HTR-8/SVneo (cell line): ENCODE results near the gene DIP2C.
"Not testable (repeated sequence)": the region's sequence is repeated elsewhere in the genome, so short reads cannot be mapped to it uniquely, and the experiment has no call there.

Experiments
- DNase-seq: peaks from one replicate; pipeline ENCODE4 v3.0.0; 2011; ENCODE audit warnings: low spot score, mixed read lengths; ENCODE audit not compliant: insufficient read length
- FAIRE-seq: peaks from 2 replicates; lab custom pipeline; 2011; peaks lifted over from hg19 to GRCh38; lab: Jason Lieb, UNC

The DIP2C gene

DNA sequence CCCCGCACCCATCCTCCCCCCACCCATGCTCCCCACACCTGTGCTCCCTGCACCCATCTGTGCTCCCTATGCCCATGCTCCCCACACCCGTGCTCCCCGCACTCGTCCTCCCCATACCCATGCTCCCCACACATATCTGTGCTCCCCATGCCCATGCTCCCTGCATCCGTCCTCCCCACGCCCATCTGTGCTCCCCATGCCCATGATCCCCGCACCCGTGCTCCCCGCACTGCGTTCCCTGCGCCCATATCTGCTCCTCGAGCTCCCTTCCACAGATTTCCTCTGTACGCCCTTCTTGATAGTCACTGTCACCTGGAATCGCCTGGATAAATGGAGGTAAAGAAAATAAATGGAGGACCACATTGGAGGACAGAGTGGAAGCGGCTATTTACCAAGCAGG, 9.9 kb downstream of the DIP2C start:
- FAIRE-seq, result no peak
- DNase-seq, result no peak

DNA sequence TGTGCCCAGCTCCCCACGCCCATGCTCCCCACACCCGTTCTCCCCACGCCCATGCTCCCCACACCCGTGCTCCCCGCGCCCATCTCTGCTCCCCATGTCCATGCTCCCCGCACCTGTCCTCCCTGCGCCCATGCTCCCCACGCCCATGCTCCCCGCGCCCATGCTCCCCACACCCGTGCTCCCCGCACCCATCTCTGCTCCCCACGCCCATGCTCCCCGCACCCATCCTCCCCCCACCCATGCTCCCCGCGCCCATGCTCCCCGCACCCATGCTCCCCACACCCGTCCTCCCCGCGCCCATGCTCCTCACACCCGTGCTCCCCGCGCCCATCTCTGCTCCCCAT, 10.8 kb downstream of the DIP2C start:
- not testable (repeated sequence) for DNase-seq, FAIRE-seq

DNA sequence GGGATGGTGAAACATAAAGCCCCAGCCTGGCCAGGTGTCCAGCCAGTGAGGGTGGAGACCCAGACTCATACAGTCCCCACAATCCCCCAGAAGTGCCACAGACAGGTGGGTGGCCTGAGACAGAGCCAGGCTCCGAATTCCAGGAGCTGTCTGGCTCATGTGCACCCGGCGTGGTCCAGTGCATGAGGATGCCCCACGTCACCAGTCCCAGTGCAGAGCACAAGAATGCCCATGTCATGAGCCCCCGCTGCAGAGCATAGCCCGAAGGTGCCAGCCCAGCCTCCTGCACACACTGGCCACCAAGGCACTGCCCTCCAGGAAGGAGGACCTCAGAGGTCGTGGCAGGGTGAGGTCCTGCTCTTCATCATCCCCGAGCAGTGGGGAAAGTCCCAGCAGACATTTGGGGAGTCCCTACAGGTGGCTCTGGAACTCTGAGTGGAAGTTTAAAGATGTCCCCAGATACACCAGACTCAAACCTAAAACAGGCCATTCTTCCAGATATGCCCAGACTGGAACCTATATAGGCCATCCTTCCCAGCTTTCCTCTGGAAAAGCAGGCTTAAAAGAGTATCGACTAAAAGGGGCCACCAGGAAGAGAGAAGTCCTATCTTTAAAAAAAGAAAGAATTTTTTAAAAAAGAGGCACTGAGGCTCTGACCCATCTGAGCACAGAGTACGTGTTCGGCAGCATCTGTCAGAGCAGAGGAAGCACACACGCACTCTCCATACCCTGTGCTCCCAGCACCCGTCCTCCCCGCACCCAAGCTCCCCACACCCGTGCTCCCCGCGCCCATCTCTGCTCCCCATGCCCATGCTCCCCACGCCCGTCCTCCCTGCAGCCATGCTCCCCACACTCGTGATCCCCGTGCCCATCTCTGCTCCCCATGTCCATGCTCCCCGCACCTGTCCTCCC, 11.5 kb downstream of the DIP2C start:
- DNase-seq, result no peak
- FAIRE-seq, result peak; percentile 20

DNA sequence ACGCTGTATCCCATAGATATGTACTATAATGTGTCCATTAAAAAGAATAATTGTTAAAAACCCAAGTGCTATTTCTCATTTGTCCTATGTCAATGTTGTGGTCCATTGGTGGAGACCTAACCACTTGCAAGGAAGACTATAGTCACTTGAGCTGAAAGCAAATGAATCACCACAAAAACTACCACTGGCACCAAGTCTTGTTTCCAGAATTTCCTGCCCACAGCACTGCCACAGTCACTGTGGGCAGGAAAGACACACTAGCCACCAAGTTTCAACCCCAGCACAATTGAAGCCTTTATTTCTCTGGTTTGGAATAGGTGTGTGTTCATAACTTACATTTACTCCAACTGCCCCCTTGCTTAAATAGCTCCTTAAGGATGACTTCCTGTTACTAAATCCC, 12.4 kb downstream of the DIP2C start:
- FAIRE-seq (no peak), DNase-seq (no peak)

DNA sequence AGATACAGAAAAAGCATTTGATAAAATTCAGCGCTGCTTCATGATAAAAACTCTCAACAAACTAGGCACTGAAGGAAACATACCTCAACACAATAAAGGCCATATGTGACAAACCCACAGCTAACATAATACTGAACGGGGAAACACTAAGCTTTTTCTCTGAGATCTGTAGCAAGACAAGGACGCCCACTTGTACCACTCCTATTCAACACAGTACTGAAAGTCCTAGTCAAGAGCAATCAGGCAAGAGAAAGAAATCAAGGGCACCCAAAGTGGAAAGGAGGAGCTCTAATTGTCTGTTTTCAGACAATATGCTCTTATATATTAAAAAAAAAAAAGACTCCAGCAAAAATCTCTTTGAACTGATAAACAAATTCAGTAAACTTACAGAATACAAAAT, 13.3 kb downstream of the DIP2C start:
- no peak for FAIRE-seq
- DNase-seq, result no peak

DNA sequence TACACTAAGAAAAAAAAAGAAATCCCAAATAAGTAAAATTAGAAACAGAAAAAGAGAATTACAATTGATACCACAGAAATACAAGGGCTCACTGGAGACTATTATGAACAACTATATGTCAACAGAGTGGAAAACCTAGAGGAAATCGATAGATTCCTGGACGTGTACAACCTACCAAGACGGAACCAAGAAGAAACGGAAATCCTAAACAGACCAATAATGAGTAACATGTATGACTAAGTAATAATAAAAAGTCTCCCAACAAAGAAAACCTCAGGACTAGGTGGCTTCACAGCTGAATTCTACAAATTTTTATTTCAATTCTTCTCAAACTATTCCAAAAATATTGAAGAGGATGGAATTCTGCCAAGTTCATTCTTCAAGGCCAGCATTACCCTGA, 13.9 kb downstream of the DIP2C start:
- no peak for DNase-seq
- FAIRE-seq, result no peak

DNA sequence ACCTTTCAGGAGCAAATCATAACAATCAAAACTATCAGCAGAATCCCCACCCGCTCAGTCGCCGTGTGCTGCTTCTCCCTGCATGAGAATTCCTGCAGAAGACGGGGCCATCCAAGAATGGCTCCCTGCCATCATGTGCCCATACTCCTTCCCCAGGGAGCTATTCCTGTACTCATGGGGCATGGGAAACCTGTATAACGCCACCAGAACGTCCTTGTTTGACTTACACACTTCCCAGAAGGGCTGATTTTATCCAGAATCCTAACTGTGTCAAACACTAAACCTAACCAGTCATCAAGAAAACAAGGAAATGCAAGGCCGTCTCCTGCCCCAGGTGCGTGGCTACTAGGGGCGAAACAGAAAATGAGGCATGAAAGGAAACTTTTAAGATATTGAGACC, 16.0 kb downstream of the DIP2C start:
- DNase-seq (no peak), FAIRE-seq (no peak)

DNA sequence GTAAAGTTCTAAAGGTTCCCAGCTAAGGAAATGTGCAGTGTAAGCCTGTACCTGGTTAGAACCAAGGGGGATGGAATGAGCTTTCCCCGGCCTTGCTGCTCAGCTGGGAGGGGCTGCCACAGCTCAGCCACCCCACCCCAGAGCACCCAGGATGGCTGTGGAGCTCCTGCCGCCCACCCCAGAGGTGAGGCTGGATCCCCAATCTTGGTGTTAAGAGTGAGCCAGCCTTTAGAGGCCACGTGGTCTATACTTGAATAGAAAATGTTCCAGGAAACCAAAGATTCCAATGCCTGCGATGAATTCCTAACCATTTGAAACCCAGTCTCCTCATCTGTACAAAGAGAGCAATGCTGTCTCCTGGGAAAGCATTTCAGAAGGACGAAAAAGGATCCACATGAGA, 16.5 kb downstream of the DIP2C start:
- FAIRE-seq, result no peak
- no peak for DNase-seq

DNA sequence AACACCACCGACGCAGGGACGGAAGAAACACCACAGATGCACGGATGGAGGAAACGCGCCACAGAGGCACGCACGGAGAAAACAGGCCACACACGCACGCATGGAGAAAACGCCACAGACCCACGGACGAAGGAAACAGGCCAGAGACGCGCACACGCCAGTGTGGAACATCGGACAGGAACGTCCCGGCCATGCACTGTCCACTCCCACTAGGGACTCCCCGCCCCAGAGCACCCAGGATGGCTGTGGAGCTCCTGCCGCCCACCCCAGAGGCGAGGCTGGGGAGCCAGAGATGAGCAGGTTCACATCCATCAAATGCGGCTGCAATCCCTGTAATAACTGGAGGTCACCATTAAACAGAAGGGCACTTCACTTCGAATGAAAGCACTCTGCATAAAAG, 17.3 kb downstream of the DIP2C start:
- DNase-seq (no peak), FAIRE-seq (no peak)

DNA sequence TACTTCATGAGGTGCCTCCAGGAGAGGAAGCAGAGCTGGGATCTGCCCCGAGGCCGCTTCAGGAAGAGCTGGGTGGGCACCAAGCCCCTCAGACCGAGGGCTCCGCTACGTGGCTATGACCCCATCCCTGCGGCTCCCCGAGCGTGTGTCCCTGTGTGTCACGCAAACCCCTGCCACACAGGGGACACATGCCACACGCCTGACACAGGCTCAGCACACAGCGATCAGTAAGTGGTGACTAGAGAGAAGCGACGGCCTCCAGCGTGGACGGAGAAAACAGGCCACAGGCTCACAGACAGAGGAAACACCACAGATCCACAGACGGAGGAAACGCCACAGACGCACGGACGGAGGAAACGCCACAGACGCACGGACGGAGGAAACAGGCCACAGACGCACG, 18.5 kb downstream of the DIP2C start:
- FAIRE-seq (no peak), DNase-seq (no peak)

DNA sequence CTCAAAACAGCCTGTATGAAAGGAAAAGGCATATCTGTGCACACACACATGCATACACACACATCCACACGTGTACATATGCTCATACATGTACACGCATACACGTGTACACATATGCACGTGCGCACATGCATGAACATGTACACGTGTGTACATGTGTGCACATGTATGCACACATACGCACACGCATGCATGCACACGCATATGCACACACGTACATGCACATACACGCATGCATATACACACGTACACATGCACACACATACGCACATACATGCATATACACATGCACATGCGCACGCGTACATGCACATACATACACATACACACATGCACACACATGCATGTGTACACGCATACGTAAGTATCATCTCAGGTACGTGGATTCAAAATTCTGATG, 19.4 kb downstream of the DIP2C start:
- no peak for DNase-seq
- FAIRE-seq, result peak; percentile 99

DNA sequence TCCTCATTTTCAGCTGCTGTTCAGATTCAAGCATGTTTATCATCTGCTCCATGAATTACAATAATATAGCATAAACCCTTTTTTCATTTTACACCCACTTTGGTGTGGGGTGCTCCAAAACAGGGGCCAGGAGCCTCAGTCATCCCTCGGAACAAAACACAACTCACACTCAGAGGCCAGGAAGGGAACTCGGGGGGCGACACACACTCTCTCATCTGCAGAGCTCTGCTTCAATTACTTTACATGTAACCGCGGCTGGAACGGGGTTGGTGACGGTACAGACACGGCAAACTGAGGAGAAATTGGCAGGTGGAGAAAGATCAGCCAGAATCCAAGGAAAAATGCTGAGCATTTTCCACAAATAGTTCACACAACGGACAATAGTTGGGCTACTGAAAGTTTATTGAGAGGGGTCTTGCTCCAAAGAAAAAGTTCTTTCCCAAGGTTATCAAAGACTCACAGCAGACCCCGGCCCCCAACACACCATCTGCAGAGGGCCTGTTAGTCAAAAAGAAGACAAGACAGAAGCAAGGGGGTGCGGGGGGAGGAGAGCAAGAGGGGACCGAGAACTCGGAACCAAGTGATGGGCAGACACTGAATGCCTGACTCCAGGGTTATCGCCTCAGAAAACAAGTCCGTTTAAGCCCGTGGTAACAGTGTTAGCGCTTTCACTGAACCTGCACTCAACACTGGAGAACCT, 20.5 kb downstream of the DIP2C start:
- DNase-seq (no peak), FAIRE-seq (no peak)

DNA sequence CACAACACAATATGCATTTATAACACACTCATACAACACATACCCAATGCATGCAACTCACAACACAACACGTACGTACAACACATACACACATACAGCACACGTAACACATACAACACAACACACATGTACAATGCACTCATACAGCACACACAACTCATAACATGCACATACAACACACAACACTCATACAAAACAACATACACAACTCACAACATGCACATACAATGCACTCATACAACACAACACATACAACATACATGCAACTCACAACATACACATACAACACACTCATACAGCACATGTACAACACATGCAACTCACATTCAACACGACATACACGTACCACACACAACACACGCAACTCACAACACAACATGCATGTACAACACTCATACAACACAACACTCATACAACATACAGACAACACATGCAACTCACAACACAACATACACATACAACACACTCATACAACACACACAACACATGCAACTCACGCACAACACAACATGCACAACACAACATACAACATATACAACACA, 21.8 kb downstream of the DIP2C start:
- DNase-seq (no peak), FAIRE-seq (peak; percentile 99)

DNA sequence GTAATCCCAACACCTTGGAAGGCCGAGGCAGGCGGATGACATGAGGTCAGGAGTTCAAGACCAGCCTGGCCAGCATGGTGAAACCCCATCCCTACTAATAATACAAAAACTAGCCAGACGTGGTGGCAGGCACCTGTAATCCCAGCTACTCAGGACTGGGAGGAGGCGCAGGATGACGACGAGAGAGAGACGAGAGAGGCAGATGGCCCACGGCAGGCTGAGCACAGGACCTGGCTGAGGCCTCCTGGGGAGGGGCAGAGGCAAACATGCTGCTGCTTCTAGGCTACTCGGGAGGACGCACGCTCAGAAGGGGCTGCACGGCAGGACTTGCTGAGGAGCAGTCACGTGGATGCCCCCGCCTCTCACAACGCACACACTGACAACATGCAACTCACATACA, 22.4 kb downstream of the DIP2C start:
- FAIRE-seq (no peak), DNase-seq (no peak)

DNA sequence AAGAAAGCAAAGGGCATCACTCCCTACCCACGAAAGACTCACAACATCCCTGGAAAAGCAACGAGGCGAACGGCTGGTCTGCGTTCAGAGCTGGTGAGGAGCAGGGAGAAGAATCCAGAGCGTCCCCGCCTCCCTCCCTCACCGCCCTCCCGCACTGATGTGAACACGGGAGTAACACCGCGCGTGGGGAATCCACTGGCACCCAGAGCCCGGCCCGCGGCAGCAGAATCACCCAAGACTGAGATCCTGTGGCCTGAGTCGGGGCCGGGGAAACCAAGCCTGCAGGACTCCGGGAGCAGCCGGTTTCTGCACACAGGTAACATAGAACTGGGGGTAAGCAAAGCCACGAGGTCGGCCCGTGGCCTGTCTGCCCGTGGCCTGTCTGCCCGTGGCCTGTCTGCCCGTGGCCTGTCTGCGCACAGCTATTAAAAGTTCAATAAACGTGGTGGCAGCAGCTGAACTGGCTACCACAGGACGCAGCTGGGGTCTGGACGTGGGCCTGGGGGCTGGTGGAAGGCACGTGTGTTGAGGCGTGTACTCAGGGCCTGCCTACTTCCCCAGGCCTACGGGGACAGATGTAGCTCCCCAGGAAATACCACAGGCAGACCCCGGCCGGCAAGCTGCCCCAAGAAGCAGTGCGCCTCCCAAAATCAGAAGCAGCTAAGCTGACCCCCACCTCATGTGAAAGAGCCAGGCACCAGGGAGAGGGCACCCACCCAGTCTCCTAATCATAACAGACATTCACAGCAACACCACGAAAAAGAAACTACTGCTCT, 23.0 kb downstream of the DIP2C start:
- no peak for FAIRE-seq
- DNase-seq, result no peak

DNA sequence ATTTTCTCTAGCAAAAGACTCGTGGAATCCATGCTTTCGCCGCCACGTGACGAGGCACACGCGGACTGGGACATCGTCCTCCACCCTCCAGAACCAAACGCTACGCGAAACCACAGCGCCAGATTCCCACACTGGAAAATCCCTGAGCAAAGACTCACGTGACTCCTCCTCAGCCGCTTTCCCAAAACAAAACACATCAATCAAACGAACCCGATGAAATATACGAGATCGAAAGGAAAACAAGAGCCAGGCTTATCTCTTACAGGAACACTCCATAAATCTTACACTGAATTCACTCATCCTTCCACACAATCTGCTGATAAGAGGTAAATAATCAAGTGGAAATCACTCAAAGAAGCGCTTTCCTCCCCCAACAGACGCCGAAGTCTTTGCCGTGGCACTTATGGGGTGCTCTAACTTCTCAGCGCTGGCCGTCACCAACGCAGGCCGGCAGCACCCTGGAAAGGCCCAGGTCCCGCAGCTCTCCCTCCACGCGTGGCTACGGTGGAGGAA, 23.8 kb downstream of the DIP2C start:
- no peak for DNase-seq
- no peak for FAIRE-seq

DNA sequence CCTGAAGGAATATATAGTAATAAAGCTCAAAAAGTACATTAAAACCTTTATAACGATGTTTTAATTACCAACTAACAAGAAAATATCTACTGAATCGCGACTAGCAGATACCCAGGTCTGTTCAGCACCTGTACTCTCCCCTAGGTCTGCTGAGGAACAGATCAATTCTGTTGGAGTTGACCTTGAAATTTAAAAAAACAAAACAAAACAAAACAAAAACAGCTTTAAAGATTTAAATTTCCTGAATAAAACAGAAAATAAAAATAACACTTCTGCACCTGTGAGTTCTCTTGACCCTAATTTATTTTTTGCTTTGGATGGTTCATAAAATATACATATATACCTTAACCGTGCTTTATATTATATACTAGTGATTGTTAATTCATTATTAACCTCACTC, 24.6 kb downstream of the DIP2C start:
- DNase-seq (no peak), FAIRE-seq (no peak)

DNA sequence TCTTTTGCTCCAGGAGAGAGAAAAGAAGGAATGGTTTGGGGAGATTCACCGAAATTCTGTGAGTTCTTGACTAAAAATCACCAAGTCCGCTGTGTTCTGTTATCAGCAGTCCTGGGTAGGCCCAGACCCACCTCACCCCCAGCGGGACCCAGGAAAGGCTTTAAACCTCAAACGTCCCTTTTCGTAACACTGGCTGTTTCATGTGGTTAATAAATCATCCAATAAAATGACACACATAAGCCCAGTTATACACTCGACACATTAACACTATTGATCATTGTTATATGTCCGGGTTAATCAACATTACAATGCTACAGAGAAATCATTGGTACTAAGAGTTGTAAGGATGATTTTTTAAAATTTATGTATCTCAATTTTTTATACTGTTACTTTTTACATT, 25.2 kb downstream of the DIP2C start:
- no peak for FAIRE-seq

DNA sequence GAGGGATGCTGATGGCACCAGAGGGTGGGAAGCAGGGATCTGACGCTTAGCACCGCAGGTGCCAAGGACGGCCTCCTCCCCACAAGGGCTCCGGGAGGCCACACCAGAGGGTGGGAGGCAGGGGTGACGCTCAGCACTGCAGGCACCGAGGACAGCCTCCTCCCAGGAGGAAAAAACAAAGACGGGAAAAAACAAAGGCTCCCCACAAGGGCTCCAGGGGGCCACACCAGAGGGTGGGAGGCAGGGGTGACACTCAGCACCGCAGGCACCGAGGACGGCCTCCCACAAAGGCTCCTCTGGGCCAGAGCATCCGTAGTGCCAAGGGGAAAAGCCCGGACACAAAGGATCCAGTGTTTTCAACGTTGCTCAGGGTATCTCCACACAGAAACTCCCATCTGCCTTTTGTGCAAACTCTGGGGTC, 25.6 kb downstream of the DIP2C start:
- FAIRE-seq, result no peak
- no peak for DNase-seq

More for the DNA sequence above, 25.2 kb downstream of the DIP2C start:
- DNase-seq, result no peak

DNA sequence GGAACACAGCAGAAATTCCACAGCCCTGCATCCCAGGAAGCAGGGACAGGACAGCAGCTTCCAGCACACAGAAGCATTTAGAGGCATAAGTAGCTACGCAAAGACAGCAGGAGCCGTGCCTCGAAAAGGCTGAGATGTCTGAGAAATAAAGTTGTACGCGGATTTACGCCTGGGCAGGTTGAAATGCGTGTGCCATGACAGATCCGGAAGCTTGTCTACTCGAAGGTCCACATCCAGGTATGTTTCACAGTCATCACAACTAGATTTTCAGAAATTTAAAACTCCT, 26.1 kb downstream of the DIP2C start:
- no peak for FAIRE-seq
- DNase-seq, result no peak
